ENCODE measurements around the gene NBEAL1.
"Not testable (repeated sequence)": the region's sequence is repeated elsewhere in the genome, so short reads cannot be mapped to it uniquely, and the experiment has no call there.

NBEAL1 gene

GRCh38 chr2:203238292-203238703 lies 223.6 kb downstream of the NBEAL1 start:
- no peak for DNase-seq

DNA sequence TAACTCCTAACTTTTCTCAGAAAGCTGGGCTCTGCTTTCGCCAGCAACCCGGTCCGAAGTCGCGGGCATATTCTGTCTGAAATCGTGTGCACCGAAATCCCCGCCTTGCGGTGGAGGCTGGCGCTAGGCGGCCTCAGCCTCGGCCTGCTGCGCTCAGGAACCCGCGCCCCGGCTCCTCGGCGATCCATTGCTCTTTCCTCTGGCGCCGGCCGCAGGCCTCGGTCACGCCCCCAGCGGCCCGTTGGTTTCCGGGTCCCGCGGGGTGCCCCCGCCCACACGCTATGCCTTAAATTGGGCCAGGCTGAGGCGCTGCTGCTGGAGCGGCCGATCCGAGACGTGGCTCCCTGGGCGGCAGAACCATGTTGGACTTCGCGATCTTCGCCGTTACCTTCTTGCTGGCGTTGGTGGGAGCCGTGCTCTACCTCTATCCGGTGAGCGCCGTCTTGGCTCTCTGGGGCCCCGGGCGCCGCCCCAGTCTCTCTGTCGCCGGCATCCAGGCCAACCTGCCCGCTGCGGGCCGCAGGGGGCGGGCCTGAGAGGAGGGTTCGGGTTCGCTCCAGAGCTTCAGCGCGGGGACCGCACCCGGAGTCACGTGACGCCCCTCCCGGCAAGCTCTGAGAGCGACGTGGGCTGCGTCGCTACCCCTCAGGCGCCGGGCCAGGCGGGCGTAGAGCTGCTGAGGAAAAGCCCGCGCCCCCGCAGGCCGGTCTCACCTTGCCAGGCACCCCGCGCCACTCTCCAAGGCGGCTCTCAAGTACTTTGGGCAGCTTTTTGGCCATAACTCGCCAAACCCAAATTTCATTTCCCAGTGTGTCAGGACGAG lies 224.2 kb downstream of the NBEAL1 start, which contains the start of gene CYP20A1:
TSS of gene CYP20A1 (plus strand) at position 315 of the 823 bp plus-strand sequence. CDS start at position 360, 45 bp downstream.
- DNase-seq, result peak; percentile 98

GRCh38 chr2:203240491-203240890 lies 225.8 kb downstream of the NBEAL1 start:
- no peak for DNase-seq

DNA sequence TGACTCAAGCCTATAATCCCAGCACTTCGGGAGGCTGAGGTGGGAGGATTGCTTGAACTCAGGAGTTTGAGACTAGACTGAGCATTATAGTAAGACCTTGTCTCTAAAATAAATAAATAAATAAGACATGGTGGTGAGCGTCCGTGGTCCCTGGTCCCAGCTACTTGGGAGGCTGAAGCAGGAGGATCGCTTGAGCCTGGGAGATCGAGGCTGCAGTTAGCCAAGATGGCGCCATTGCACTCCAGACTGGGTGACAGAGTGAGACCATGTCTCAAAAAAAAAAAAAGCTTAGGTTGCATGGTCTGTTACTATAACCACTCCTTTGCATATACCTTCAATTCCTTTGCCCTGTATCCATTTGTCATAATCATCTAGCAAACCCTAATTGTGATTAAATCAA lies 227.8 kb downstream of the NBEAL1 start:
- no peak for DNase-seq

DNA sequence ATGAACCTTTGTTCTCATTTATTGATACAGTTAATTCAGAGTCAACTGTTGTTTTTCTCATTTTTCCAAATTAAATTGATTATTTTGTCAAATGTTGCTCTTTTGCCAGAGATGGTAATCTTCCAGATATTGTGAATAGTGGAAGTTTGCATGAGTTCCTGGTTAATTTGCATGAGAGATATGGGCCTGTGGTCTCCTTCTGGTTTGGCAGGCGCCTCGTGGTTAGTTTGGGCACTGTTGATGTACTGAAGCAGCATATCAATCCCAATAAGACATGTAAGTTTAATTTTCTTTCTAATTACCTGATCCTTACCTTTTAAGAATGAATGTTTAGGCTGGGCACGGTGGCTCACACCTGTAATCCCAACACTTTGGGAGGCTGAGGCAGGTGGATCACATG lies 232.0 kb downstream of the NBEAL1 start:
- no peak for DNase-seq

DNA sequence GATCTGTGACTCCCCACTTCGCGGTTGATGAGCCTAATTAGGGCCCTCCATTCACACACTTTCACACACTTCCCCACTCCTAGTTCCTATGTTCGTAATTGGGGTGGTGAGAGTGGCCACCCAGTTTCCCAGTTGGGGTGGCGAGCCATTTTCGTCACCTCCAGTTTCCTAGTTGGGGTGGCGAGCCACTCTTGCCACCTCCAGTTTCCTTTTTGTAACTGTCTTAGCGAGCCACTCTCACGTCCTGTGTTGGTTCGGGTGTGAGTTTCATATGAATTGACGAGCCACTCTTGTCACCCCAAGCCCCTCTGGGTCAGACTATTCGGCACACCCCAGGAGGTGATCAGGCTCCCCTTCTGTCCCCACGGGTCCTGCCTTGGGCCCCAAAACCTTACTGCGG lies 238.1 kb downstream of the NBEAL1 start:
- no peak for DNase-seq

GRCh38 chr2:203253422-203254095 lies 238.9 kb downstream of the NBEAL1 start:
- DNase-seq, result not testable (repeated sequence)

- no peak for DNase-seq
Observed at GRCh38 chr2:203261326-203262159, 246.9 kb downstream of the NBEAL1 start.
